VCaP (cell line): Measurements from ENCODE around the gene DENND1B.

Experiments used
- H3K27ac ChIP-seq: fragments of 450-650 bp; 2 replicates; pipeline ENCODE4 v1.5.1; 2017
- CTCF ChIP-seq: fragments of 450-650 bp; conservative IDR thresholded peaks from 2 replicates; pipeline ENCODE4 v1.5.1; 2017; ENCODE audit warnings: mild to moderate bottlenecking, moderate library complexity

The DENND1B gene

DNA sequence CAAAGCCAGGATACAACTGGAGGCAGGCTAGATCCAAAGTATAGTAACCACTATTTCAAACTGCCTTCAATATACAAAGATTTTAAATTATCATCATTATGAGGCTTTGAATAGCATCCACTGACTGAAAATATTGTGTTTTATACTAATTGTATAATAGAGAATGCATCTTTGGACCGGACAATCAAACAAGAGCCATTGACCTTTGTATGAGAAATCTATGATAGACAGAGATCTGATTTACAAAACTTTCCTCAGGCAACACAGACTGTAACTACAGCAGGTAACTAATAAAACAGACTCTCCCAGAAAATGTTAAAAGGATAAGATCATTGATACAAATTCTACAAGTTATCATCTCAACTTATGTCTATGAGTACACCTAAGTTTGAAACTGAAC is 152.9 kb downstream of the DENND1B start:
- no peak overlapping the region for H3K27ac ChIP-seq
- TF ChIP-seq CTCF, result no peak

DNA sequence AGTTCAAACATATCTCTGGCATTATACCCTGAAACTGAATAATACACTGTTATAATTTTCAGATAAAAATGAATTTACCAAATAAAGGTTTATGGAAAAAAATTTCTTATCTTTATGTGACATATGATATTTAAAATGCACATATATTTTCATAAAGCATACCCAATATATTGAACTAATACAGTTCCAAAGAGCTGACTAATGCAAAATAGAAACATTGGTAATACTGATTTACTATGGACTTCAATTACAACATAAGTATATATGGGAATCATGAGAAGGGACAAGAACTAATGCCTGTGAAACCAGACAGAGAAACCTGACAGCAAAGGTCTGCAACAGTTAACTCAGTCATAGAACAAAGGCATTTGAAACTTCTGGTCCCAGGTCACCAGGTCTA is 153.5 kb downstream of the DENND1B start:
- no peak for TF ChIP-seq CTCF
- H3K27ac ChIP-seq, result peak overlapping the region; percentile 64

DNA sequence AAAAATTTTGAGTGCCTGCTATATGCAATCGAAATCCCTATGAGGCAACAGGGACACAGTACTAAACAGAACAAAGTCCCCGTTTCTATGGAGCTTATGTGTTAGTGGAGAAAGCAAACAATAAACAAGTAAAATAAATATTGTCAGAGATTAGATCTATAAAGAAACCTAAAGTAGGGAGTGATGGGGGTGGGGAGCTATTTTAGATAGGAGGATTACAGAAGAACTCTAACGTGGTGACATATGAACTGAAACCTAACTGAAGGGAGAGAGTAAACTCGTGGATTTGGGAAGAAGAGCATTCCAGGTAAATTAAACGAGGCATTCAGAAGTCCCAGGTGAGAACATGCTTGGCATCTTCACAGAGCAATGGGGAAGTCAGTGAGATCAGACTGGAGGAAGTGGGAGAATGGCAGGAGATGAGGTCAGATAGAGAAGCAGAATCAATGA is 154.5 kb downstream of the DENND1B start:
- TF ChIP-seq CTCF, result no peak
- peak overlapping the region; percentile 64 for H3K27ac ChIP-seq

GRCh38 chr1:197619008-197619640 is 156.2 kb downstream of the DENND1B start:
- TF ChIP-seq CTCF, result peak; percentile 71

DNA sequence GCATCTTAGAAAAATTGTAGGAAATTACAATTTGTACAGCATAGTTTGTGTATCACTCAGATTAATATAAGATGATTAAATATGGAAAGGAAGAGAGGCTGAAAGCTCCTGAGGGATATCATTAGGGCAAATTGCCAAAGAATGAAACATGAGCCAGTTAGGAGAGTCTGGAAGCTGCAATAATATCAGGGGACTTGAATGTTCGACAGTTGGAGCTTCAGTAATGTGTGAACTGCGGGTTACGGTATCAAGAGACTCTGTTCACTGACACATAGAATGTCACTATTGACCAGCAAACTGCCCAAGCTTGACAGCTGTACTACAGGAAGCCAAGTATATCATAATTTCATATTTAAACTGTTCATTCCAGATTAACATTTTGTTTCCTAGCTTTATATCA is 157.2 kb downstream of the DENND1B start:
- H3K27ac ChIP-seq, result no peak overlapping the region
- no peak for TF ChIP-seq CTCF

More at GRCh38 chr1:197619008-197619640, 156.2 kb downstream of the DENND1B start:
- H3K27ac ChIP-seq, result peak overlapping the region; percentile 64

GRCh38 chr1:197615693-197616011 is 159.6 kb downstream of the DENND1B start:
- no peak overlapping the region for H3K27ac ChIP-seq
- TF ChIP-seq CTCF, result no peak

- TF ChIP-seq CTCF, result peak; percentile 85
- no peak overlapping the region for H3K27ac ChIP-seq
Observed at GRCh38 chr1:197614916-197615692, 160.2 kb downstream of the DENND1B start.
